Activated naive CD8-positive, alpha-beta T cell treated with anti-CD3 and anti-CD28 coated beads for 36 hours (primary cell): Measurements from ENCODE around the gene COL9A3. TPM values are rescaled to one million over a fixed set of nuclear protein-coding genes. Genes with fewer than 3 reads are reported as not detected.

Experiments used
- DNase-seq: peaks from one replicate; pipeline ENCODE4 v3.0.0; 2021
- H3K27ac Mint-ChIP-seq: one replicate; pipeline ENCODE4 v1.8.0; 2022; ENCODE audit warnings: mild to moderate bottlenecking, moderate library complexity, mixed read lengths
- H3K27me3 Mint-ChIP-seq: one replicate; pipeline ENCODE4 v1.8.0; 2022; ENCODE audit warnings: mild to moderate bottlenecking, mixed read lengths
- H3K36me3 Mint-ChIP-seq: one replicate; pipeline ENCODE4 v1.8.0; 2021; ENCODE audit warnings: mild to moderate bottlenecking, mixed read lengths
- H3K4me1 Mint-ChIP-seq: one replicate; pipeline ENCODE4 v1.8.0; 2021; ENCODE audit warnings: mixed read lengths
- H3K4me3 Mint-ChIP-seq: one replicate; pipeline ENCODE4 v1.8.0; 2022; ENCODE audit warnings: mild to moderate bottlenecking, moderate library complexity, mixed read lengths
- H3K9me3 Mint-ChIP-seq: one replicate; pipeline ENCODE4 v1.8.0; 2022; ENCODE audit warnings: mixed read lengths
- total RNA-seq, 2 experiments: library from RNA; stranded (reverse); gene quantifications; one replicate each; pipeline ENCODE4 v1.2.3, GENCODE V29; 2021

The COL9A3 gene
- 1 to 10 TPM in 1 of 2 experiments, under 1 TPM in 1; 0.35 to 1.0 TPM for total RNA-seq

- no peak within 1 kb of the TSS for H3K27ac Mint-ChIP-seq
- no peak within 1 kb of the TSS for H3K4me3 Mint-ChIP-seq
- peaks cover 2% of the 10 kb centered on the region for H3K4me1 Mint-ChIP-seq
- H3K36me3 Mint-ChIP-seq = peaks cover 2% of the 10 kb centered on the region
- peaks cover 28% of the 10 kb centered on the region for H3K27me3 Mint-ChIP-seq
- DNase-seq = no peak
- H3K9me3 Mint-ChIP-seq = no peaks in the 10 kb centered on the region
These were observed at the start of gene COL9A3 for GRCh38 chr20:62816884-62817873. COL9A3 (plus strand) TSS chr20:62817050; CDS start chr20:62817065, 15 bp downstream.

- Mint-ChIP-seq H3K4me1 (peaks cover 10% of the 10 kb centered on the region), H3K4me3 (no peak overlapping the region), H3K36me3 (no peaks in the 10 kb centered on the region), H3K27ac (no peak overlapping the region), H3K9me3 (no peaks in the 10 kb centered on the region), H3K27me3 (no peaks in the 10 kb centered on the region)
- DNase-seq = no peak
These were observed 48.7 kb upstream of the COL9A3 start for GRCh38 chr20:62768234-62768546.

GRCh38 chr20:62768551-62769287 lies 48.1 kb upstream of the COL9A3 start:
- no peaks in the 10 kb centered on the region for H3K36me3 Mint-ChIP-seq
- DNase-seq = no peak
- peaks cover 10% of the 10 kb centered on the region for H3K4me1 Mint-ChIP-seq
- H3K4me3 Mint-ChIP-seq = no peak overlapping the region
- H3K9me3 Mint-ChIP-seq = no peaks in the 10 kb centered on the region
- no peak overlapping the region for H3K27ac Mint-ChIP-seq
- no peaks in the 10 kb centered on the region for H3K27me3 Mint-ChIP-seq

GRCh38 chr20:62769346-62770071 lies 47.3 kb upstream of the COL9A3 start:
- no peaks in the 10 kb centered on the region for H3K27me3 Mint-ChIP-seq
- peaks cover 15% of the 10 kb centered on the region for H3K4me1 Mint-ChIP-seq

GRCh38 chr20:62770111-62770910 lies 46.5 kb upstream of the COL9A3 start:
- H3K4me1 Mint-ChIP-seq = peaks cover 22% of the 10 kb centered on the region

More at GRCh38 chr20:62769346-62770071, 47.3 kb upstream of the COL9A3 start:
- Mint-ChIP-seq H3K9me3 (no peaks in the 10 kb centered on the region), H3K36me3 (no peaks in the 10 kb centered on the region), H3K27ac (no peak overlapping the region), H3K4me3 (no peak overlapping the region)
- DNase-seq = no peak

GRCh38 chr20:62770916-62771315 lies 45.9 kb upstream of the COL9A3 start:
- DNase-seq = no peak
- H3K4me3 Mint-ChIP-seq = no peak overlapping the region
- no peaks in the 10 kb centered on the region for H3K36me3 Mint-ChIP-seq
- H3K4me1 Mint-ChIP-seq = peaks cover 27% of the 10 kb centered on the region
- no peaks in the 10 kb centered on the region for H3K27me3 Mint-ChIP-seq
- H3K9me3 Mint-ChIP-seq = no peaks in the 10 kb centered on the region
- no peak overlapping the region for H3K27ac Mint-ChIP-seq

More at GRCh38 chr20:62770111-62770910, 46.5 kb upstream of the COL9A3 start:
- Mint-ChIP-seq H3K9me3 (no peaks in the 10 kb centered on the region), H3K27ac (no peak overlapping the region), H3K36me3 (no peaks in the 10 kb centered on the region), H3K27me3 (no peaks in the 10 kb centered on the region), H3K4me3 (no peak overlapping the region)
- no peak for DNase-seq

GRCh38 chr20:62771396-62772102 lies 45.3 kb upstream of the COL9A3 start:
- Mint-ChIP-seq H3K27ac (no peak overlapping the region), H3K4me1 (peaks cover 32% of the 10 kb centered on the region)

GRCh38 chr20:62772103-62772611 lies 44.7 kb upstream of the COL9A3 start:
- Mint-ChIP-seq H3K9me3 (peaks cover 3% of the 10 kb centered on the region), H3K4me1 (peaks cover 36% of the 10 kb centered on the region), H3K27me3 (no peaks in the 10 kb centered on the region), H3K4me3 (no peak overlapping the region), H3K27ac (no peak overlapping the region), H3K36me3 (no peaks in the 10 kb centered on the region)
- DNase-seq = no peak

More at GRCh38 chr20:62771396-62772102, 45.3 kb upstream of the COL9A3 start:
- no peaks in the 10 kb centered on the region for H3K9me3 Mint-ChIP-seq
- no peaks in the 10 kb centered on the region for H3K36me3 Mint-ChIP-seq
- H3K4me3 Mint-ChIP-seq = no peak overlapping the region
- no peaks in the 10 kb centered on the region for H3K27me3 Mint-ChIP-seq
- DNase-seq = no peak

- no peak overlapping the region for H3K4me3 Mint-ChIP-seq
- no peaks in the 10 kb centered on the region for H3K36me3 Mint-ChIP-seq
- no peak for DNase-seq
- H3K9me3 Mint-ChIP-seq = peaks cover 3% of the 10 kb centered on the region
- H3K27ac Mint-ChIP-seq = no peak overlapping the region
- H3K4me1 Mint-ChIP-seq = peaks cover 37% of the 10 kb centered on the region
- H3K27me3 Mint-ChIP-seq = no peaks in the 10 kb centered on the region
These were observed 44.2 kb upstream of the COL9A3 start for GRCh38 chr20:62772619-62772989.

GRCh38 chr20:62772990-62773844 lies 43.6 kb upstream of the COL9A3 start:
- H3K4me3 Mint-ChIP-seq = no peak overlapping the region
- H3K4me1 Mint-ChIP-seq = peaks cover 37% of the 10 kb centered on the region
- H3K36me3 Mint-ChIP-seq = no peaks in the 10 kb centered on the region
- peaks cover 3% of the 10 kb centered on the region for H3K9me3 Mint-ChIP-seq
- no peak overlapping the region for H3K27ac Mint-ChIP-seq
- no peak for DNase-seq
- no peaks in the 10 kb centered on the region for H3K27me3 Mint-ChIP-seq

- peaks cover 3% of the 10 kb centered on the region for H3K9me3 Mint-ChIP-seq
- peak overlapping the region; percentile 71 for H3K27ac Mint-ChIP-seq
- no peaks in the 10 kb centered on the region for H3K36me3 Mint-ChIP-seq
- H3K4me3 Mint-ChIP-seq = no peak overlapping the region
- H3K4me1 Mint-ChIP-seq = peaks cover 37% of the 10 kb centered on the region
- no peak for DNase-seq
- no peaks in the 10 kb centered on the region for H3K27me3 Mint-ChIP-seq
These were observed 42.8 kb upstream of the COL9A3 start for GRCh38 chr20:62773845-62774714.

- H3K4me1 Mint-ChIP-seq = peaks cover 34% of the 10 kb centered on the region
- H3K27ac Mint-ChIP-seq = peak overlapping the region; percentile 54
- no peaks in the 10 kb centered on the region for H3K27me3 Mint-ChIP-seq
- no peak for DNase-seq
- H3K4me3 Mint-ChIP-seq = no peak overlapping the region
- H3K36me3 Mint-ChIP-seq = no peaks in the 10 kb centered on the region
- peaks cover 3% of the 10 kb centered on the region for H3K9me3 Mint-ChIP-seq
These were observed 42.1 kb upstream of the COL9A3 start for GRCh38 chr20:62774762-62775161.
